GM03348 (cell line): ENCODE results near the gene GKN2.
"Not testable (repeated sequence)": the region's sequence is repeated elsewhere in the genome, so short reads cannot be mapped to it uniquely, and the experiment has no call there.

Source experiments
- DNase-seq: peaks from one replicate; pipeline ENCODE4 v3.0.0; 2012; ENCODE audit warnings: low spot score

The GKN2 gene

GRCh38 chr2:68959001-68959400 lies 6.3 kb upstream of the GKN2 start:
- no peak for DNase-seq

DNA sequence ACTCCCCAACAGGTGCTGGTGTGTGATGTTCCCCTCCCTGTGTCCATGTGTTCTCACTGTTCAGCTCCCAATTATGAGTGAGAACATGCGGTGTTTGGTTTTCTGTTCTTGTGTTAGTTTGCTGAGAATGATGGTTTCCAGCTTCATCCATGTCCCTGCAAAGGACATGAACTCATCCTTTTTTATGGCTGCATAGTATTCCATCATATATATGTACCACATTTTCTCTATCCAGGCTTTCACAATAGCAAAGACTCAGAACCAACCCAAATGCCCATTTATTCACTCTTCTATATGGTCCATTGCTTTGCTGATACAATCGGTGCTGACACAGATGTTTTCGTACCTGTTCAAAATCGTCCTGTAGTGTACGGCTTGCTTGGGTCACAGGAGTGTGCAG lies 2.7 kb upstream of the GKN2 start:
- DNase-seq, result not testable (repeated sequence)

DNA sequence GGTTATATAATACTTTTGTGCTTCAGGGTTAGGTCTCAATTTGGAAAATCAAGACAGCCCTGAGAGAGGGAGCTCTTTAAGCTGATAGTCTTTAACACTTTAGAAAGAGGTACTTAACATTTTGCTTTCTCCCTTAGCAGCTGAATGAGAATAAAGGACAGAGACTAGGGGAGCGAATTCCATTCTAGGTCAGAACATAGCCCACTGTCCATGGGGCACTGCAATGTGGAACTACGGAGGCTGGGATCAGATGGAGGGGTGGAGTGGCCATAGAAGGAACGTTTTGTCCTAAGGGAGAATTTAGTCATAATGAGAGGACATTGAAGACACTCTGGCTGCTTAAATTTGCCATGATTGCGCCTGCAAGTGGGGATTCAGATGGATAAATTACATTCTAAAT lies 794 bp downstream of the GKN2 start:
- no peak for DNase-seq

DNA sequence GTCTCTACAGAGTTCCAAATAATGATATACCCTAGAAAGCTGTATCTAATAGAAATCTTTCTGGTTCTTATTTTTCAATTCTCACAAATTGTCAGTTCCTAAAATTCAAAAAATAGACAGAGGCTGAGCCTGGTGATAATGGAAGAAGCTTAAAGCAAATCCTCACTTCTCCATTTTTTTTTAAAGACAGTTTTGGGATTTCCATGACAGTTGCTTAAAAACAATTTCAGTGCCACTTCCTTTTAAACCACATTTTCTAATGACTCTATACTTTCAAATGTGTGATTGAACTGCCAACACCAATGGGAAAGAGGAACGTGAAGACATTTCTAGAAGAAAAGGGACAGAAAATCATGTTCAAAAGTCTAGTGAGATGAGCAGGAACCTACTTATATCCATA lies 4.0 kb downstream of the GKN2 start:
- DNase-seq, result no peak

DNA sequence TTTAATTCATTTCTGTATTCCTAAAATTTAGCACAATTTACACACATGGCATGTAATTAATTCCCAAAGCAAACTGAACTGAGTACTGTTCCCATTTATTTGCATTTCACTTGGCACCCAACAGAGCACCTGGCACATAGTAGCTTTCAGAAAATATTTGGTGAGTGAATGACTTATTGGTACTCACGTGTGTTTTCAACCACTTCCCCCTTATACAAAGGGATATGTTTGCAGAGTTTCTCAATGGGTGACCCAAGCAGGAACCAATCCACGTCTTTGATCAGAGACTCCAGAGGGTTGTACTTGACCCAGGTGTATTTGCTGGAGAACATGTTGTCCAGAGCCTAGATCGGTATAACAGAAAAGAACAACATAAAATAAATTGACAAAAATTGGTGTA lies 6.6 kb downstream of the GKN2 start:
- no peak for DNase-seq

DNA sequence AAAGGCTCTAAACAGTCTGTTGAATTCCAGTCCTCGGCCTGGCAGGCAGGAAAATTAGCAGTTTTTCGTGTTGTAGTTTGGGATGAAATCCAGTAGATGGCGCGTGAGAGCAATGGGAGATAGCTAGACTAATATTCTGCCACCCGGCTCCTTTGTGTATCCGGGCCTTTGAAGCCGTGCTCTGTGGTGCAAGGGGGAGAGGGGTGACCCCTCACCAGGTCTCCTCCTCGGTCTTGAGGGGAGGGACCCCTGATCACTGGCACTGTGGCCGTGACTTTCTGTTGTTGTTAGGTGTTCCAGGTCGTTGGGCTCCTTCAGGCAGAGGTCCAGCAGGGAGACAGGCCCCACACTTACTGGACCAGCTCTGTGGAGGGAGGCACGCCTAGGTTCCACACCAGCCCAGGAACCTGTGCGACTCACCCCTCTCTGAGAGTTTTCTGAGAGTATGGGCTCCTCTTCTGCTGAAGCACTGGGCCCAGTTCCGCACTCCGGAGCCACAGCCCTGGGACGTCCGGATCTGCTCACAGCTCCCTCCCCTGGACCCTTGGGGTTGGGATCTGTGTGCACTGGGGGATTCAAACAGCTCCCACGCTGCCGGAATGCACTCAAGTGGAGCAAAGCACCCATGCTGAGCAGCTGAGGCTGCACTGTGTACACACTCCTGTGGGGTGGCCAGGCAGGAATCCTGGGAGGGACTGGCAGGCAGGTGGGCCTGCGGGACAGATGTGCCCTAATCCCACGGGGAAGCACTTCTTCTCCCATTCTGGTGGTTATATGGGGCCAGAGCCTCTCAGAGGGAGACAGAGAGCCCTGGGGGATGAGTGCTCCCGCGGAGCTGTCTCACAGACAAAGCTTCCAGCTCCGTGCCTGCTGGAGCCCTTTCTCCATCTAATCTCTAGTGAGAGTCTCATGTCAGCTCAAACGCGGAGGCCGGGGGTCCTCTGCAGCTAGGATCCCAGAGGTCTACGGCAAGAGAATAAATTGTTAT lies 8.8 kb downstream of the GKN2 start:
- peak; percentile 74 for DNase-seq

DNA sequence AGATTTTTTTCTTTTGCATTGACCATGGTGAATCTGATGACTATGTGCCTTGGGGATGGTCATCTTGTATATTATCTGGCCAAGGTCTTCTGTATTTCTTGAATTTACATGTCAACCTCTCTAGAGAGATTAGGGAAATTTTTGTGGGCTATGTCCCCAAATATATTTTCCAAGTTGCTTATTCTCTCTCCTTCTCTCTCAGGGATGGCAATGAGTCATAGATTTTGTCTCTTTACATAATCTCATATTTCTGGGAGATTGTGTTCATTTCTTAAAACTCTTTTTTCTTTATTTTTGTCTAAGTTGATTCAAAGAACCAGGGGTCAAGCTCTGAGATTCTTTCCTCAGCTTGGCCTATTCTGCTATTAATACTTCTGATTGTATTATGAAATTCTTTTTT lies 9.9 kb downstream of the GKN2 start:
- no peak for DNase-seq

- no peak for DNase-seq
Measured at GRCh38 chr2:68940369-68940768, 12.3 kb downstream of the GKN2 start.

- DNase-seq, result no peak
Measured at GRCh38 chr2:68939962-68940361, 12.7 kb downstream of the GKN2 start.

GRCh38 chr2:68938938-68939337 lies 13.8 kb downstream of the GKN2 start:
- no peak for DNase-seq

DNA sequence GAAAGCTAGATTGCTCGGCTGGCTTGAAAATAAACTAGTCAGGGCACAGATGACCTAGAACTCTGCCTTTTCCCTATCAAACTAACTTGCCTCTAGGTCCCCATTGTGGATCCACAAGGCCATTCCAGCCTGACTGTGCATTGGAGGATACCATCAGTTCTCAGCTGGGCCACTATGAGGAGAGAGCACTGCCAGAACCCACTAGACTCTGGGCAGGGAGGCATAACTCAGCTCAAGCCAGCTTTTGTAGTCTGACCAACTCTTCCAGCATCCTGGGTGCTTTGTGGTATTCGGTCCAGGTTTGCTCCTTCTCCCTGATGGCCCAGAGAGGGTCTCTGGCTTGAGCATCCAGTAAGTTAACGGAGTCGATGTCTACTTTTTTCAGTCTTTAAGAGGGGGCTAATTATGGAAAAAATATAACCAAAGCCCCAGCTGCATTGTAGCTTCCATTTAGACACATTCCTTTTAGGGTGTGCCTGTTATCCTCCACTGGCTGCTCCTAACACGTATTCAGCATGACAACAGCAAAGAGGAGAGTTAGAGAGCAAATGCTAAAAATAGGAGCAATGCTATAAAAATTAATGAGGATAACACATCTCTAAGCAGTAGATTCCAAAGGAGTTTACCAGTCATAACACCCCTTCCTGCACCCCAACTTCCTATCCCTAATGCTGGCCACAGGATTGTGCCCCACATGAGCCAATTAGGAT lies 15.2 kb downstream of the GKN2 start:
- peak; percentile 22 for DNase-seq

- peak; percentile 33 for DNase-seq
Measured at GRCh38 chr2:68936889-68937288, 15.8 kb downstream of the GKN2 start.

DNA sequence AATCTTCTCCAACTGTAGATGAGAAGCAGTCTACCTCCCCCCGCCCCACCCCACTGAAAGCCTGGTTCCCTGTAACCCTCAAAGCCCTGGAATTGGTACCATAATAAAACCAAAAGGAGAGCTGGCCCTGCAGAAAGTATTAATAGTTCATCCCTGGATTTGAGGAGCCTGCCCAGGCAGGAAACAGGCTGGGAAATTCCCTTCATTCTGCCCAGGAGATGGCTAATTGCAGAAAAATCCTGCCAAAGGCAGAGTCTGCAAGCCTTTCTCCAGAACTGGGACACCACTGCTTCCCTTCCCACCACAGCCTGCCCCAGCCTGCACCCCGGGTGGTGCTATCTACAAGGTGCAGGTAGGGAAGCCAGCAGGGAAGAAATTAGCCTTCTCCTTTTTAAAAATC lies 16.3 kb downstream of the GKN2 start:
- peak; percentile 68 for DNase-seq

DNA sequence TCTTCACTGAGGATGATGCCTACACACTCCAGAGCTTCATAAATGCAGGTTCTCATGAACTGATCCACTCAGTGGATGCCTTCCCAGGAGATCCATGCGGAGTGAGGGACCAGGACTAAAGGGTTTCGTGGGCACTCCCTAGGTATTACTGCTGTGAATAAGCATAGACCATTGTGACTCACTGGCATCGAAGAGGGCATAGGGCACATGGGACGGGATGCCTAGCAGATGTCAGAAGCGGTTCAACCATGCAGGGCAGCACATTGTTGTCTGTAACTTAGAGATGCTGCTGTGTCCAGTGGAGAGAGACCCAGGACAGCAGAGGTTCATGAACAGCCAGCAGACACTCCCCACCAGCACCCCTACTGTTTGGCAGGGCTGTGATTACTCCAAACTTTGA lies 17.2 kb downstream of the GKN2 start:
- DNase-seq, result no peak

DNA sequence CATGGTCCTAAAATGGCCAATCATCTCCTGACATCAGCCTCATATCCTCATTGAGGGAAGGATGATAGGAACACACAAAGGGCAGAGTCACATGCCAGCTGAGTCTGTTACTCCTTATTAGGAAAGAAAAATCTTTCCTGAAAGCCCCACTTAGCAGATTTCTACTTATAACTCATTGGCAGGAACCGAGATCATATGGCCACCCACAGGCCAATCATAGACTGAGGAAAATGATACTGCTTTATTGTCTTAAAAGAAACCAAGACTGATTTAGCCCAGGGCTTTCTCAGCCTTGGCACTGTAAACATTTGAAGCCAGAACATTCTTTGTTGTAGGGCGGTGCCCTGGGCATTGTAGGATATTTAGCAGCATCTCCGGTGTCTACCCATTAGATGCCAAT lies 18.7 kb downstream of the GKN2 start:
- no peak for DNase-seq

GRCh38 chr2:68932402-68932801 lies 20.3 kb downstream of the GKN2 start:
- DNase-seq, result no peak

- DNase-seq, result peak; percentile 23
Measured at GRCh38 chr2:68931799-68932198, 20.9 kb downstream of the GKN2 start.

- no peak for DNase-seq
Measured at GRCh38 chr2:68931149-68931711, 21.5 kb downstream of the GKN2 start.

DNA sequence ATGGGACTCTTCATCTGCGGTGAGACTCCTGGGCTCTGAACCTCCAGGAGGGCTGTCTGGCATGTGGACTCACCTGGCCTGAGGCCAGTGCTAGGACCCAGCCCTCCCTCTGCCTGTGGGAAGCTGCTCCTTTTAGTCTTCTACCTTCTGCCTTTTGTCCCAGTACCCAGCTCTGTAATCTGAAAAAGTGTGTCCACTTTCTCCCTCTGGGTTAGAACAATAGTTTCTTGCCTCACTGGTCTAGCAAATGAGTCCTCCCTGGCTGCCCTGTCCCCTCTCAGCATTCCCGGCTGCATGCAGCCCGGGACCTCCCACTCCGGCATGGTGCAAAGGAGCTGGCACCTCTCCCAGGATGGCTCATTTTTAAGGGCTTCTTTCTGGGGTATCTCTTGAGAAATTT lies 25.9 kb downstream of the GKN2 start:
- DNase-seq, result no peak

DNA sequence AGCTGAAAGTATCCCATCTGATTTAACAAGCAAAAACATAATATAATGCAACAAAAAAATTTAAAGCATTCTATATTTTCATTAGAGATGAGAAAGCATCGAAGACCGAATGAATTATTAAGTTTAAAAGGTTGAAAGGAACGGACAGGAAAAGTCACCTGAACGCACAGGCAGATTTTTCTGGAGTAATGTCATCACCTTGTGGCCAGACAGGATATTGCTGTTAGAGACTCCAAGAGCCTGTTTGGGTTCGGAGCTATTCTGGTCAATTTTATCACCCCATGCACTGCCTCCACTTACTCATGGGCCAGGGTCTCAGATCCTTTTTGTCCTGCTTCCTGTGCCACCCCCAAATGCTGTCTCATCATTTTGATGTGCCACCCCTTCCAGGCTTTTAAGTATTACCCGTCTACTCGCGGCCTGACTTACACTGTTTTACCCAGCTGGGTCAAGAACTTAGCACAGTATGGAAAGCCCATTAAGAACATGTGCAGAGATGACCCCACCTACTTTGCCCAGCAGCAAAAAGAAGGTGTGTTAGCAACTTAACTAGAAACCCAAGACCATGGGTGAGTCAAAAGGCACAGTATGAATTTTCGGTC lies 27.3 kb downstream of the GKN2 start:
- peak; percentile 62 for DNase-seq

- no peak for DNase-seq
Measured at GRCh38 chr2:68921646-68922045, 31.0 kb downstream of the GKN2 start.

GRCh38 chr2:68920481-68921170 lies 32.1 kb downstream of the GKN2 start:
- DNase-seq, result no peak
